GM18907 (cell line): ENCODE measurements around the gene AUTS2.

Experiments used
- ATAC-seq: cut with Tn5 transposase; IDR thresholded peaks from one replicate; pipeline ENCODE4 v1.9.1; 2021; ENCODE audit warnings: mild to moderate bottlenecking, moderate library complexity; ENCODE audit not compliant: unreplicated experiment

The AUTS2 gene

GRCh38 chr7:70463352-70463938, 865.2 kb downstream of the AUTS2 start:
- no peak for ATAC-seq

- ATAC-seq = no peak
Measured at GRCh38 chr7:70466725-70467364, 868.6 kb downstream of the AUTS2 start.

- no peak for ATAC-seq
Measured at GRCh38 chr7:70470746-70471145, 872.5 kb downstream of the AUTS2 start.

GRCh38 chr7:70472601-70473237, 874.4 kb downstream of the AUTS2 start:
- ATAC-seq = no peak

- no peak for ATAC-seq
Measured at GRCh38 chr7:70474639-70475234, 876.5 kb downstream of the AUTS2 start.

GRCh38 chr7:70477036-70478010, 879.0 kb downstream of the AUTS2 start:
- ATAC-seq = no peak

- ATAC-seq = no peak
Measured at GRCh38 chr7:70479153-70480021, 881.1 kb downstream of the AUTS2 start.

- ATAC-seq = no peak
Measured at GRCh38 chr7:70480927-70481569, 882.8 kb downstream of the AUTS2 start.

GRCh38 chr7:70481570-70482123, 883.4 kb downstream of the AUTS2 start:
- no peak for ATAC-seq

- ATAC-seq = no peak
Measured at GRCh38 chr7:70484255-70484654, 886.0 kb downstream of the AUTS2 start.

- ATAC-seq = no peak
Measured at GRCh38 chr7:70486977-70487376, 888.7 kb downstream of the AUTS2 start.

GRCh38 chr7:70487428-70487827, 889.2 kb downstream of the AUTS2 start:
- ATAC-seq = no peak

- ATAC-seq = no peak
Measured at GRCh38 chr7:70487886-70488285, 889.6 kb downstream of the AUTS2 start.

GRCh38 chr7:70489813-70490212, 891.5 kb downstream of the AUTS2 start:
- ATAC-seq = no peak

GRCh38 chr7:70492625-70493024, 894.4 kb downstream of the AUTS2 start:
- ATAC-seq = no peak

GRCh38 chr7:70494225-70495032, 896.2 kb downstream of the AUTS2 start:
- no peak for ATAC-seq

GRCh38 chr7:70495033-70495376, 896.7 kb downstream of the AUTS2 start:
- ATAC-seq = no peak

GRCh38 chr7:70497793-70498192, 899.5 kb downstream of the AUTS2 start:
- no peak for ATAC-seq
